ENCODE data around the gene INPP5B. TPM values are rescaled to one million over a fixed set of nuclear protein-coding genes. Genes with fewer than 3 reads are reported as not detected.

Gene INPP5B
- total and polyA plus RNA-seq, 9 of the 15 experiments (the other 6 are each of a cell fraction or from before 2014, with no cell fraction given) = 14.1 to 28.7 (median 20.9) TPM

DNA sequence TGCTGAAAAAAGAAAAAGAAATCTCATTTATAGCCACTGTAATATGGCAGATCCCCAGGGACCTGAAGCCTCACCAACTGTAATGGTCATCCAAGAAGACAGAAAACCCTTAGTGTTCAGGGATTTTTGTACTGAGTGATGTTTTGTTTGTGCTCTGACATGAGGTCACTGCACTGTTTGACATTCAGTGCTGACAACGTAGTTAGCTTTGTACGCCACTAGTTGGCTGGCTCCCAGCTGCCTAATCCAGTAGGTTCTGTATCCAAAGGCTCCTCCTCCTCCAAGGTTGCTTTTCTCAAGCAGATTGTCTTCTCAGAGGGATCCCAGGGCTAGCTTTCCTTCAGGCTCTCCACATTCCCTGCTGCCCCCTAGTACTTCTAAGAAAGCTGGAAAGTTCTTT lies 129.4 kb downstream of the INPP5B start:
- CTCF ChIA-PET (ENCODE audit: low intra/inter-chr PET ratio) = no interaction called here
- Histone ChIP-seq H3K4me2 (ENCODE audit: insufficient read depth, low read length) (no peak overlapping the region), H3K27me3 (ENCODE audit: control insufficient read depth in 2 of 2, insufficient read depth in 2 of 2, low read length in 2 of 2) (no peaks in the 10 kb centered on the region), H3K4me3 (no peak overlapping the region), H3K4me1 (replicated peaks in 1 of 2; ENCODE audit: control insufficient read depth in 2 of 2, insufficient read depth in 2 of 2, low read length in 2 of 2) (no peaks in the 10 kb centered on the region), H3K36me3 (ENCODE audit: control insufficient read depth, insufficient read depth, low read length) (peaks cover 70% of the 10 kb centered on the region), H3K9ac (ENCODE audit: insufficient read depth in 1 of 2, low read depth in 2 of 2, low read length in 2 of 2) (no peak overlapping the region; a peak in 1 of 4 replicates), H3K9me1 (ENCODE audit: control insufficient read depth, insufficient read depth, low read length) (no peaks in the 10 kb centered on the region), H3K9me3 (replicated peaks; ENCODE audit: control insufficient read depth, insufficient read depth, low read depth, low read length) (no peaks in the 10 kb centered on the region), H3K79me2 (ENCODE audit: control insufficient read depth, insufficient read depth, low read length) (no peaks in the 10 kb centered on the region), H2AFZ (ENCODE audit: low read depth, low read length) (no peak overlapping the region), H3K27ac (ENCODE audit: extremely low read depth, low read depth, low read length) (no peak overlapping the region), H4K20me1 (replicated peaks; ENCODE audit: control insufficient read depth, insufficient read depth, low read length) (0 out of 2 replicates have a peak, but pooled peaks cover 4% of the 10 kb centered on the region)
- in situ Hi-C loops (cut with MboI) (no loop called here), intact Hi-C loops (cut with micrococcal nuclease) (loop anchor here (10.0 kb wide), 1 partner anchor 157 kb away; no protein-coding TSS in a partner anchor)
- peak in 2 of 4 experiments; percentile 15 to 36 for DNase-seq (ENCODE audit: extremely low read depth in 1 of 4, low spot score in 3 of 4)
- no TSS peak for BruUV-seq (replicated peaks)
- TF ChIP-seq ESRRB (CRISPR knock-in tag; IDR thresholded peaks at IDR 0.05; ENCODE audit: borderline replicate concordance) (no peak), CREM (IDR thresholded peaks at IDR 0.05; ENCODE audit: low read depth) (0 out of 2 replicates have a peak, but pooled peaks have one; percentile 11), CHD1 (IDR thresholded peaks at IDR 0.05; ENCODE audit: low read length) (no peak)
- TF ChIP-seq, protein P1, sequence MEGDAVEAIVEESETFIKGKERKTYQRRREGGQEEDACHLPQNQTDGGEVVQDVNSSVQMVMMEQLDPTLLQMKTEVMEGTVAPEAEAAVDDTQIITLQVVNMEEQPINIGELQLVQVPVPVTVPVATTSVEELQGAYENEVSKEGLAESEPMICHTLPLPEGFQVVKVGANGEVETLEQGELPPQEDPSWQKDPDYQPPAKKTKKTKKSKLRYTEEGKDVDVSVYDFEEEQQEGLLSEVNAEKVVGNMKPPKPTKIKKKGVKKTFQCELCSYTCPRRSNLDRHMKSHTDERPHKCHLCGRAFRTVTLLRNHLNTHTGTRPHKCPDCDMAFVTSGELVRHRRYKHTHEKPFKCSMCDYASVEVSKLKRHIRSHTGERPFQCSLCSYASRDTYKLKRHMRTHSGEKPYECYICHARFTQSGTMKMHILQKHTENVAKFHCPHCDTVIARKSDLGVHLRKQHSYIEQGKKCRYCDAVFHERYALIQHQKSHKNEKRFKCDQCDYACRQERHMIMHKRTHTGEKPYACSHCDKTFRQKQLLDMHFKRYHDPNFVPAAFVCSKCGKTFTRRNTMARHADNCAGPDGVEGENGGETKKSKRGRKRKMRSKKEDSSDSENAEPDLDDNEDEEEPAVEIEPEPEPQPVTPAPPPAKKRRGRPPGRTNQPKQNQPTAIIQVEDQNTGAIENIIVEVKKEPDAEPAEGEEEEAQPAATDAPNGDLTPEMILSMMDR (IDR thresholded peaks at IDR 0.05 in 2 of 3, conservative IDR thresholded peaks at IDR 0.05 in 1 of 3; ENCODE audit: insufficient read depth in 2 of 3, low read depth in 1 of 3, low read length in 3 of 3) = 0 out of 6 replicates have a peak, but pooled peaks of 1 of the 3 experiments have one; percentile 20
- TF ChIP-seq, protein P2, sequence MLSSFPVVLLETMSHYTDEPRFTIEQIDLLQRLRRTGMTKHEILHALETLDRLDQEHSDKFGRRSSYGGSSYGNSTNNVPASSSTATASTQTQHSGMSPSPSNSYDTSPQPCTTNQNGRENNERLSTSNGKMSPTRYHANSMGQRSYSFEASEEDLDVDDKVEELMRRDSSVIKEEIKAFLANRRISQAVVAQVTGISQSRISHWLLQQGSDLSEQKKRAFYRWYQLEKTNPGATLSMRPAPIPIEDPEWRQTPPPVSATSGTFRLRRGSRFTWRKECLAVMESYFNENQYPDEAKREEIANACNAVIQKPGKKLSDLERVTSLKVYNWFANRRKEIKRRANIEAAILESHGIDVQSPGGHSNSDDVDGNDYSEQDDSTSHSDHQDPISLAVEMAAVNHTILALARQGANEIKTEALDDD (IDR thresholded peaks at IDR 0.05) = peak; percentile 45; the same call in 1 of the 2 replicates
- POLR2A ChIA-PET = interaction anchor here (0.6 to 1.8 kb wide), 4 partner anchors 9 to 286 kb away, joined by 4 to 10 read pairs (median 4); partner anchors contain the start of genes C1orf122, MTF1 and YRDC
- peak; percentile 66 for FAIRE-seq
- whole genome bisulfite sequencing (ENCODE audit: insufficient coverage, low coverage, missing lambda C conversion rate) = 26% methylated on average over 2 of the region's 2 CpGs
- ATAC-seq = peak; percentile 80

Measured in K562 (cell line).